ENCODE measurements around the gene SCN4A. TPM values are rescaled to one million over a fixed set of nuclear protein-coding genes. Genes with fewer than 3 reads are reported as not detected.
"Not testable (repeated sequence)": the region's sequence is repeated elsewhere in the genome, so short reads cannot be mapped to it uniquely, and the experiment has no call there.

SCN4A gene
- total RNA-seq, 1 experiment from 2014 or later = not detected

DNA sequence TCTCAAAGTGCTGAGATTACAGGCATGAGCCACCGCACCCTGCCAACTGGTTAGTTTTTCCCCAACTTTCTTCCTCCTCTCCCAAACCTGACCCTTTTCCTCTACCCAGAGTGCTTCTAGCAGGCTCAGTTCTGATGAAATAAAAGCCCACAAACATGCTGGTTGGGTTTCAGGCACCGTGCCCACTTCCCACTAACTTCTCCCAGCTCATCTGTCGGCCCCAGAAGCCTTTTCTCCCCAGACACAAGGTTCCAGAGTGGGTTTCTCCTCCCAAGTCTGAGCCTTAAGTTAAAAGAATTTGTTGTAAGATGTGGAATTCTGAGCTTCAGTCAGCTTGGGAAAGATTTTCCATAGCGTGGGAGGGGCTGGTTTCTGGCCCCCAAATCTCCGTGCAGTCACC, 11.5 kb upstream of the SCN4A start:
- H3K27me3 ChIP-seq (ENCODE audit: low read length) = no peaks in the 10 kb centered on the region
- H2AFZ ChIP-seq (ENCODE audit: low read length) = no peak overlapping the region
- no peaks in the 10 kb centered on the region for H3K9me2 ChIP-seq (replicated peaks; ENCODE audit: low read length)
- H3K36me3 ChIP-seq (ENCODE audit: low read depth, low read length) = no peaks in the 10 kb centered on the region
- intact Hi-C loops (cut with micrococcal nuclease) = loop anchor here (1.0 kb wide), 1 partner anchor 10 kb away; no protein-coding TSS in a partner anchor
- POLR2A ChIA-PET (ENCODE audit: unreplicated experiment) = interaction anchor here (0.6 to 0.7 kb wide), 3 partner anchors 10 to 113 kb away, joined by 3 to 8 read pairs (median 4); no protein-coding TSS in a partner anchor
- no peaks in the 10 kb centered on the region for H3F3A ChIP-seq (ENCODE audit: low read length, unreplicated experiment)
- no peak overlapping the region for H3K4me3 ChIP-seq (ENCODE audit: low read length)
- no peak for DNase-seq
- TF ChIP-seq EZH2phosphoT487 (IDR thresholded peaks at IDR 0.05; ENCODE audit: borderline replicate concordance, low read length) = no peak
- TF ChIP-seq EZH2 (IDR thresholded peaks at IDR 0.05; ENCODE audit: low read length, unreplicated experiment) = no peak
- TF ChIP-seq, protein P1, sequence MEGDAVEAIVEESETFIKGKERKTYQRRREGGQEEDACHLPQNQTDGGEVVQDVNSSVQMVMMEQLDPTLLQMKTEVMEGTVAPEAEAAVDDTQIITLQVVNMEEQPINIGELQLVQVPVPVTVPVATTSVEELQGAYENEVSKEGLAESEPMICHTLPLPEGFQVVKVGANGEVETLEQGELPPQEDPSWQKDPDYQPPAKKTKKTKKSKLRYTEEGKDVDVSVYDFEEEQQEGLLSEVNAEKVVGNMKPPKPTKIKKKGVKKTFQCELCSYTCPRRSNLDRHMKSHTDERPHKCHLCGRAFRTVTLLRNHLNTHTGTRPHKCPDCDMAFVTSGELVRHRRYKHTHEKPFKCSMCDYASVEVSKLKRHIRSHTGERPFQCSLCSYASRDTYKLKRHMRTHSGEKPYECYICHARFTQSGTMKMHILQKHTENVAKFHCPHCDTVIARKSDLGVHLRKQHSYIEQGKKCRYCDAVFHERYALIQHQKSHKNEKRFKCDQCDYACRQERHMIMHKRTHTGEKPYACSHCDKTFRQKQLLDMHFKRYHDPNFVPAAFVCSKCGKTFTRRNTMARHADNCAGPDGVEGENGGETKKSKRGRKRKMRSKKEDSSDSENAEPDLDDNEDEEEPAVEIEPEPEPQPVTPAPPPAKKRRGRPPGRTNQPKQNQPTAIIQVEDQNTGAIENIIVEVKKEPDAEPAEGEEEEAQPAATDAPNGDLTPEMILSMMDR (conservative IDR thresholded peaks at IDR 0.05; ENCODE audit: low read depth, low read length) = no peak
- no peak for ATAC-seq
- H3K4me2 ChIP-seq (ENCODE audit: low read length) = no peak overlapping the region
- no peaks in the 10 kb centered on the region for H4K20me1 ChIP-seq (ENCODE audit: low read length)
- H3K27ac ChIP-seq (ENCODE audit: low read length) = no peak overlapping the region
- CTCF ChIA-PET = no interaction called here
- no peaks in the 10 kb centered on the region for H3K9me3 ChIP-seq (ENCODE audit: low read length)
- no peaks in the 10 kb centered on the region for H3K79me2 ChIP-seq (ENCODE audit: low read length)
- H3K9ac ChIP-seq (ENCODE audit: low read length) = no peak overlapping the region
- no TSS peak for BruUV-seq (replicated peaks)
- H3K4me1 ChIP-seq (ENCODE audit: insufficient read depth, low read length) = peaks cover 12% of the 10 kb centered on the region

- intact Hi-C loops (cut with micrococcal nuclease) = no loop called here
- no peaks in the 10 kb centered on the region for H3K79me2 ChIP-seq (ENCODE audit: low read length)
- no peaks in the 10 kb centered on the region for H3K36me3 ChIP-seq (ENCODE audit: low read depth, low read length)
- H3K4me3 ChIP-seq (ENCODE audit: low read length) = no peak overlapping the region
- no peak for ATAC-seq
- H3F3A ChIP-seq (ENCODE audit: low read length, unreplicated experiment) = no peaks in the 10 kb centered on the region
- CTCF ChIA-PET = no interaction called here
- H3K9ac ChIP-seq (ENCODE audit: low read length) = no peak overlapping the region
- DNase-seq = no peak
- TF ChIP-seq EZH2 (IDR thresholded peaks at IDR 0.05; ENCODE audit: low read length, unreplicated experiment) = no peak
- TF ChIP-seq, protein P1 (conservative IDR thresholded peaks at IDR 0.05; ENCODE audit: low read depth, low read length) = no peak
- TF ChIP-seq EZH2phosphoT487 (IDR thresholded peaks at IDR 0.05; ENCODE audit: borderline replicate concordance, low read length) = no peak
- H3K27ac ChIP-seq (ENCODE audit: low read length) = no peak overlapping the region
- no peak overlapping the region for H2AFZ ChIP-seq (ENCODE audit: low read length)
- H4K20me1 ChIP-seq (ENCODE audit: low read length) = no peaks in the 10 kb centered on the region
- no peaks in the 10 kb centered on the region for H3K9me2 ChIP-seq (replicated peaks; ENCODE audit: low read length)
- H3K27me3 ChIP-seq (ENCODE audit: low read length) = no peaks in the 10 kb centered on the region
- BruUV-seq (replicated peaks) = no TSS peak
- H3K4me1 ChIP-seq (ENCODE audit: insufficient read depth, low read length) = peaks cover 12% of the 10 kb centered on the region
- POLR2A ChIA-PET (ENCODE audit: unreplicated experiment) = no interaction called here
- H3K4me2 ChIP-seq (ENCODE audit: low read length) = no peak overlapping the region
- H3K9me3 ChIP-seq (ENCODE audit: low read length) = no peaks in the 10 kb centered on the region
Observed at GRCh38 chr17:63983320-63983719, 10.6 kb upstream of the SCN4A start.

GRCh38 chr17:63982641-63983040, 9.9 kb upstream of the SCN4A start:
- H3K4me2 ChIP-seq (ENCODE audit: low read length); H3K9me3 ChIP-seq (ENCODE audit: low read length); H3K27ac ChIP-seq (ENCODE audit: low read length); H3K9ac ChIP-seq (ENCODE audit: low read length); CTCF ChIA-PET; H3K79me2 ChIP-seq (ENCODE audit: low read length); POLR2A ChIA-PET (ENCODE audit: unreplicated experiment); BruUV-seq (replicated peaks); ATAC-seq; DNase-seq; H3K27me3 ChIP-seq (ENCODE audit: low read length); intact Hi-C loops (cut with micrococcal nuclease); H3K4me3 ChIP-seq (ENCODE audit: low read length); H3F3A ChIP-seq (ENCODE audit: low read length, unreplicated experiment); H3K36me3 ChIP-seq (ENCODE audit: low read depth, low read length); H2AFZ ChIP-seq (ENCODE audit: low read length); H4K20me1 ChIP-seq (ENCODE audit: low read length); H3K9me2 ChIP-seq (replicated peaks; ENCODE audit: low read length): not testable (repeated sequence)
- peaks cover 12% of the 10 kb centered on the region for H3K4me1 ChIP-seq (ENCODE audit: insufficient read depth, low read length)

Data from PC-3 (cell line).